Ammon's horn (tissue), 1 donor: ENCODE results near the gene GATB.

Experiments
- DNase-seq: peaks from one replicate; pipeline ENCODE4 v3.0.0-alpha.2; 2016; ENCODE audit warnings: low spot score

GATB gene

DNA sequence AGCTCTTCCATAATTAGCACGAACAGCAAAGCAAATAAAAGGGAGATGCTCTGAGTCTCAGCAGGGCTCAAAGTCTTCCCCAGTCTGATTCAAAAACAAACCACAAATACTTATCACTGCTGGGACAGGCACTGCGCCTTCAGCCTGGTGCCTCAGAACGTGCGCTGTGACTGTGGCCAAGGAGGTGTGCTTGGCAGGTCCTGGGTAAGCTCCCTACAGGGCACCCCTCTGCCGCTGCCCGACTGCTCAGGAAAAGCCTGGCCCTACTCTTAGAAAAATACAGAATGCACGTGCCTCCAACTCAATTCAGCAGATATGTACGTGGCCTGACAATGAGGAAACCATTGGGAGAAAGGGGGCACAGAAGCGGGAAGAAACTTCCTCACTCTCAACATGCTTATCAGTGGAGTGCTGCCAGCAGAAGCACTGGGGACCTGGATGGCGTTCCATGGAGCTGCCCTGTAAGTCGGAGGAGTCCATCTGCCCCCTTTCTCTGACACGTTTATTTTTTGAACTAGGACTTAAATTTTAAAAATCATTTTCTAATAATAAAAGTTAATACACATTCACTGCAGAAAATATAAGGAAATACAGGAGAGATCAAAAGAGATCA, 86.8 kb downstream of the GATB start:
- DNase-seq: no peak

DNA sequence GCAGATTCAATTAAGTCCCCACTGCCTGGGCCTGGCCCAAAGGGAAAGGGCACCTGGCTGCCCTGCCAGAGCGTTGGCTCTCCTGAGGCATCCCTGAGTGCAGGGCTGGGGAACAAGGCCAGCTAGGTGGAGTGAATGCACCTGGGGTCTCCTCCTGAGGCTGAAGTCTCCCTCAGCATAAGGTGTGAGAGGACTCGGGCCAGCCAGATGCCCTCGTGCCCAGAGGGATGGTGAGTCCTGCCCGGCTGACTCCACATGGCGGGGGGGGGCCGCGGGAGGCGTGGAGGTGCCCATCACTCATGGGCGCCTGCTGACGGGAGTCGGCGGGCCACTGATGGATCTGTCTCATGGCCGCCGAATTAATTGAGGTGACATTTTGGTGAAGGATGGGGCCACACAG, 87.8 kb downstream of the GATB start:
- no peak for DNase-seq

DNA sequence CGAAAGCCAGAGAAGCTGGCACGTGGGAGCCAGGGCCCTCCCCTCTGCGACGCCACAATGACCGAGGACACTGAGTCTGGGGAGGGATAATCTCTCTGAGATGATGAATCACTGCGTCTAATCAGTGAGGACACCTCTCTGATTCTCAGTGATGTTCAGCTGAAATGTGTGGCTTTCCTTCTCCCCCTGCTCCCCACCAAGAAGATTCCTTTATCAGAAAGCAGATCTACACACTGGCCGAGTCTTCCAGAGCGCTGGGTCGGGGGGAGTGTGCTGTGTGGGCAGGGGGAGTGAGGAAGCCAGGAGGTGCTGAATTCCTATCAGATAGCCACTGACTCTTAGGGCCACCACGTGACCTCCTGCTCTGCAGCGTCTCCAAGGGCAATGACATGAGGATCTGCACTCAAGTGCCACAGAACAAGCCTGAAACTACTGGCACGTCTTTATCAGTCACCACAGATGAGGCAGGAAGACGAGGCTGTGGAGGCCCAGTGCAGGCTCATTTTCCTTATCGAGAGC, 89.2 kb downstream of the GATB start:
- no peak for DNase-seq

DNA sequence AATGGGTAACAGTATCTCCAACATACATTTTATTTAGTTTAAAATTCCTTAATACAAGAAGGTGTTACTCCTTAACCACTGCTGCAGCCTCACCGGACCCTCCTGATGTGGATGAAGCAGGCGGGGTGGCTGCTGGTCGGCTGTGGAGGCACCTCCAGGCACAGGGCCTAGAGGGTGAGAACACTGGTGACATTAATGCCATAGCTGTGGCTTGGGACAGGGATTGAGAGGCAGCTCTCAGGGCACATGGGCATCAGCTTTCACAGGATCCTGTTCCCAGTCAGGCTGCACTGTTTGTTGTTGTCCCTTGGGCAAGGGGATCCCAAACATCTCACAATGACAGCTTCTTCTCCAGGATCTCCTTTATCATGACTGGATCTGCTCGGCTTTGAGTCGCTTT, 90.0 kb downstream of the GATB start:
- DNase-seq: no peak

DNA sequence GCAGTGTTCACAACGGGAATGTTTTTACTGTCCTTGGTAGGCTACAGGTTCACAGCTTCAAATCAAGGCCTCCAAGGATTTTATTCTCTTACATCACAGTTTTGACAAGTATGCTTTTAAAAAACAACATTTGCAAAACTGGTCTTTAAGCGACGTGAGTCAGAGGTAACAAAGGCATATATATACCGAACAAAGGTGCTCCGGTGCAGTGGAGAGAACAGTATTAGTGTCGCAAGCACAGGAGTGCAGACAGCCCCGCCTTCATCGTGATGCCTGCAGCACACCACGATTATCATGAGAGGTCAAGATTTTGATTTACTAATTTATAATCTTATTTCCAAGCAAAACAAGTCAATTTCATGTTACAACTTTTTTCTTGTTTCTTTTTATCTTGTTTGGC, 90.8 kb downstream of the GATB start:
- DNase-seq: no peak

DNA sequence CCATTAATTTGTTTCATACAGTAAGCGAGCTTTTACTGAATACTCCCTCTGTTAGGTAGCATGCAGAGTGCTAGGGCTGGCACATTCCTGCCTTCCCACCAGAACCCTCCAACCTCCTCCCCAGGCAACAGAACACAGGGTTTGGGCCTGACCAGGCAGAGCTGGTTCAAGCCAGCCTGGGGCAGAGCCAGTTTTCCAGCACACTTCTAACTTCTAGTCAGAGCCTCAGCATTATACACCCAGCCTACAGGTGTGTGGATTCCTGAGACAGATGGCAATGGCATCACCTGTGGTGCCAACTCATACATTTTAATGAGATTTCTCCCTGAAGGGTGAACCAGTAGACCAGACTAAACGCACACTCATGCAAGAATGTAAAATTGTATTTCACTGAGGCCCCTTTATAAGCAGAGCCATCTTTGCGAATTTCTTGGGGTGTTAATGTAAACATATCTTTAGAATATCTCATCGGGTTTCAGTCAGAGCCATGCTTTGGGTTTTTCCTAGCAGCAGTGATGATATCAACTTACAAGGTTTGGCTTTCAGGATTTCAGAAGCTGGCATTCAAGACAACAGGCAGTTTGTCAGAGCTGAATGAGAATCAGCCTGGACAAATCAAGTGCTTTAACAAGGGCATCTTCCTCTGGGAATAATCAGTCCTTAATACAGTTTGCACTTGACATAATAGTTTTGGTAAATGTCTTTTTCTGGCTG, 92.0 kb downstream of the GATB start:
- DNase-seq: no peak

DNA sequence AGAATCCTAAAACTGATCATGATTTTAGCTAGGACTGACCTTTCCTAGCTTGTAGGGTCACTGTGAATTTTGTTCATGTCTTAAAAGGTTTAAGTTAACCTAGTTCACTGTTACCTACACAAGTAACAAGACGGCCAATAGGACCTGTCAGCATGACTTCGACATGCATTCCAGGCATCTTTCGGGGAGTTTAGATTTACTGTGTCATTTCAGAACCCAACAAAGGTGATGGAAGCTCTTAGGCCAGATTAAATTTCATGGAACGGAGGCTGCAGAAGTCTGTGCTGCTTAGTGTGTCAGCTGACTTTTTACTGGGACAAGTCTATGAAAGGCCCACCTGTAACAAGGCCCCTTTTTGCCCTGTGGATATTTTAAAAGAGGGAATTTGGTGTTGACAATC, 93.1 kb downstream of the GATB start:
- no peak for DNase-seq

DNA sequence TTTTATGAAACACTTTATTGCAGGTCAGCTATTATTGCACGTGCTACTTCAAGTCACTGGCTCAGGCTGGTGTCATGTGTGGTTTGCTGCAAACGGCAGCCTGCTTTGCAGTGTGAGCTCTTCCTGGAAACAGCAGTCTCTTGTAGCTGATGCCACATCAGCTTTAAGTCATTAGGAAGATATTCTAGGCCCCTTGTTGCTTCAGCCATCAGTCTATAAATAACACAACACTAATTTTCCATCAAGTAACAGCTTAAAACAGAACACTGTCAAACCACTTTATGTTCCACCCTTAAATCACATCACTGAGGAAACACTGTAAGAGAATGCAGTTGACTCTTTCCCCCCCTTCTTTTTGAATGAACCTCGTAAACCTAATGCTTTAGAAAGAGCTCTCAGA, 93.8 kb downstream of the GATB start:
- no peak for DNase-seq

DNA sequence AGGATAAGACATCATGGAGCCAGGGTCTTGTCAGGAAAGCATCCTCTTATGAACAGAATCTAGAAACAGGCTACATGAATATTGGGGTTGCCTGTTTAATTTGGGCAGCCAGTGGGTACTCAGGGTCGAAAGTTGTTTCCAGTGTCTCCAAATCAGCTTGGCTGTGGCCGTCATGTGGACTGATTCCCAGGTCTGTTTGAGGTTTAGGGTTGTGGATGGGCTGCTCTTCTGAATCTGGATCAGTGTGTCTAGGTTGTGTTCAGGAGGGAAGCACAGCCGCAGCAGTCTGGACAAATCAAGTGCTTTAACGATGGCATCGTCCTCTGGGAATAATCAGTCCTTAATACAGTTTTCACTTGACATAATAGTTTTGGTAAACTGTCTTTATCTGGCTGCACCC, 94.3 kb downstream of the GATB start:
- DNase-seq: no peak

DNA sequence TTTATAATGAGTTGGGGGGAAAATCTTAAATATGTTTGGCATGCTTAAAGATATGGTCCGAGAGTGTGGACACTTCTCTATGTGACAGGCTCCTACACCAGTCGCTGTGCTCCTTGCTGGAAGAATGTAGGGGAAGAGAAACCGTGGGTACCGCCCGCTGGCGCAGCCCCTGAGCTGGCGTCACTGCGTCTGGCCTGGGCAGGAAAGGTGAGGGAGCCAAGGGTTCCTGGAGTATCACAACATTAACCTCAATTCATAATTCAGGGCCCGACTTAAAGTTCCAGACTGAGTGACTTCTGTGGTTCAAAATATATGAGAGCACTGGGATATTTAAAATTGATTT, 95.1 kb downstream of the GATB start:
- no peak for DNase-seq

DNA sequence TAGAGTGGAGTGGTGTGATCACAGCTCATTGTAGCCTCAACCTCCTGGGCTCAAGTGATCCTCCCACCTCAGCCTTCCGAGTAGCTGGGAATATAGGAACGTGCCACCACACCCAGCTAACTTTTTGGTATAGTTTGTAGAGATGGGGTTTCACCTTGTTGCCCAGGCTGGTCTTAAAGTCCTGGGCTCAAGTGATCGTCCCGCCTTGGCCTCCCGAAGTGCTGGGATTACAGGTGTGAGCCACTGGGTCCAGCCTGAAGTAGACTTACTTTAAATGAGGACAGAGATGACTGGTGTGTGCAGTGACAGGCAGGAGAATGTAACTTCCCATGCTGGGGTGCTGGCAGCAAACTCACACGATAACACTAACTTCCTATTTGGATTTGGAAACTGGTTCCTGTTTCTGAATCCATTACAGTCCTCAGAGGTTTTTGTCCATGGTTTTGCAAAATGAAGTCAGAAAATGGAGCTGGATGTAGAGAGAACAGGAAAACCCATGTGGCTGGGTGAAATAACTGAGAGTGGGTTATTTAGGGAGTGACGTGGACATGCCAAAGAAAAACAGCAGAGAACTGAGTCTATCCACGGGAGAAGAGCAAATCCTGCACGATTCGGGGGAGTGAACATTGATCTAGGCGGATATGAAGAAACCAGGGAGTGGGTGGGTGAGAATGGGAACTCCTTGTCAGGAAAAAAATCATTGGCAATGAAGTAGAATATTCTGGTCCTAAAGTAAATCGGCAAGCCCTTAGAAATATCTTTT, 95.6 kb downstream of the GATB start:
- DNase-seq: no peak

DNA sequence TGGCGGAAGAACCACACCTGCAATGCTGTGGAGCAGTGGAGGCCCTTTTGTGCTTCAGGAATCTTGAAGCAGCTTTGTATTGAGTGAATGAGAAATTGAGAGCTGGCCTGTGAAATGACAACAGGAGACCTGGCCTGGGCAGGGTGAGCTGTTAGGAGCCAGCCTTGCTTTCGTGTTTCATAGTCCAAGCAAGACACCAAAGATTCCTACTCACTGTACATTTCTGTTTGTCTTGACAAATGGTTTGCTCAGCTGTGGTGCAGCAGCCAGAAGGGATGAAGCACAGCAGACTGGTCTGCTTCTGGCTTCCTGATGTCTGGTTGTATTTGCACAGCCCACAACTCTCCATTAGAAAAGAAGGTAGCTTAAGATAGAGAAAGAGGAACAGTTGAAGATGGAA, 96.5 kb downstream of the GATB start:
- DNase-seq: no peak

DNA sequence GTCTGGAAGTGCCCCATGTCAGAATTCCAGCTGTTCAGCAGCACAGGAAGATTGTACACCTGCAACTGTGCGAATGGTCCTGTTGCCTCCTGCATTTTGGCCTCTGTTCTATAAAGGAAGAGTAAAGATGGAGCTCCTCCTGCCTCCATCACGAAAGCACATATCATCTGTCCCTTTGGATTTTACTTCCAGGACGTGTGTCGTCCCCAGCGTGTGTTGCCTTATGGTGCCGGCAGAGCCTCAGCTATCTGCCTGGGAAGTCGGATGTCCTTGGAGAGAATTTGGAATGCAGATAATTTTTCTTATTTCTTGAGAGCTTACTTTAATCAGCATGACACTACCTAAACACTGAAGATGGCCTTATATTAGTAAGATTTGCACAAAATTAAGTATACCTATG, 97.7 kb downstream of the GATB start:
- no peak for DNase-seq

DNA sequence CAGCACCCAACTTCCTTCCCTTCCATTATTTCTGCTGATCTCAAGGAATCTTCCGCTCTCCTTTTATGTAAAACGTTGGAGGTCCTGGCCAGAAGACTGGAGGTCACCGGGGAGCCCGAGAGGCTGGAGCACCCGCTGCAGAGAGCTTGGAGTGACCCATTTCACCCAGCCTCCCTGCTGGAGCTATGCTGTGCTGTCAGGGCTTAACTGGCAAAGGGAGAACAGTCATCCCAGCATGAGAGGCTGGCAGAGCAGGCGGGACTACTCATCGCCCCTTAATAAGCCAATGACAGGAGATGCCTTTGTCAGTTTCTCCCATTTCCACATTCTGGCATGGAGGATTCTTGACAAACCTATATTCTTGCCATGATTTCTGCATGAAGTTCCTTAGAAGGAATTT, 98.9 kb downstream of the GATB start:
- DNase-seq: no peak

DNA sequence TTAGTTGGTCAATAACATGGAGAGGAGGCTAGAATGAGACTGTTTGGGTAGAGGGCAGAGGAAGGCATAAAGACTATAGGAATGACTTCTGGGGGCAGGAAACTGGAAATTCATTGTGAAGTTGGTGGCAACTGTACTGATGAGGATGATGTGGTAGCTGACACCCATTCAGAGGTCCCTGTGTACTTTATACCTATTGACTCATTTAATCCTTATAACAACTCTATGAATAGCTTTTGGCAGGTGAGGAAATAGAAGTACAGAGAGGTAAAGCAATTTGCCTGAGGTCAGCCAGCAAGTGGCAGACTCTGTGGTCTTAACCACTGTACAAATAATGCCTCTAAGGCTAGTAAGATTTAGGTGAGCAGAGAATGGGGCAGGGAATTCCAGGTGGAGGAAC, 100.1 kb downstream of the GATB start:
- DNase-seq: no peak

DNA sequence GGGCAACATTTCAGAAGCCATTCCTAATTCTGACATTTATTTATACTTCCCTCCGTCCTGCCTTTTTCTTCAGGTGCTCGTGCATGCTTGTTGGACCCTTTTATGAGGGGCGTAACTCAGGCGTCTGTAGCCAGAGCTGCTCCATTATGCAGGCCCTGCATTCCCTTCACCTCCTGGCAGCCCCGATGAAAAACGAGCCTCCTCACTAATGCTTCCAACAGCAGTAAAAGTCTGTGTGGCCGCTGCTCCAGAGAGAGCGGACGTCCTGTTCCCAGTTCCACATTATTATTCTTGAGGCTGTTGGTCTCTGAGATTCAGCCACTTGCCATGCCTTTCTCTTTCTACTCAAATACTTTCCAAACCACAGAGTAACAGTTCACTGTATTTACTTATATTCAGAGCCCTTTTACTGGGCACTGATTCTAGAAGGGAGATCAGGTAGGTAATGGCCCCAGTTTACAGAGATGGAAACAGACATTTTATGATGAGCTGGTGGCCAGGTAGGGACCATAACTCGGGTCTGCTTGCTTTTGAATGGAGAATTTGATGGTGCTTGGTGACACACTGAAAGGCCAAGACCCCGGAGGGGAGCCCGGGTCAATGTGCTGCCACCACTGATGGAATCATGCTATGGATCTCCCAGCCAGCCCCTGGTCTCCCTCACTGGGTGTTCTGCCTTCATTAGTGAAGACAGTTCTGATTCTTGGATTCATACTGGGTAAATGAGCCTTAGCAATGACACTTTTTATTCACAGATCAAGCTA, 101.0 kb downstream of the GATB start:
- peak; percentile 39 for DNase-seq

DNA sequence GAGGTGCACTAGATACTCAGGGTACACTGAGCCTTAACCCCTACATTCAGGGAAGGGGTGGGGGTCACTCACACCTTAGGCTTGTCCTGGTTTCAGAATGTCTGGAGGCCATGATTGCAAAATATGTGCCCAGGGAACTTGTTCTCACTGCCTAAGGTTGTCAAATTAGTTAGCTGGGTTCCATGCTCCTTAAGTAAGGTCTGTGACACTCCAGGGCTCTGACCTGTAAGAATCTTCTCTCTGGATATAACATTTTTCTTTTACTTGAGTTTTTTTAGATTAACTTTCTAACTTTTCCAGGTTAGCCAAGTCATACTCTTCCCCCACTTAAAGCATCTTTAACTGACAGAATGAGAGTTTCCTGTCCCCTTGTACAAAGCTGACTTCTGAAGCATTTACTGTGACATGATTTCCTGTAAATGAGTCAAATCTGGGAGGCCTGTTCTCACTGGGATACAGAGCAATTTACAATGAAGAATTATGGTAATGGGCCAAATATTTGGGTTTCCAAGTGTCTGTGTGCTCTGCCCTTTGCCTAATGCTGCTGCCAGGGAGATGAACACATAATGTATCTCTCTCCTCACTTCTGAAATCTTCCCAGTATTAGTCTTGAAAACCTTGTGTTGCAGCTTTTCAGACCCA, 101.7 kb downstream of the GATB start:
- no peak for DNase-seq

DNA sequence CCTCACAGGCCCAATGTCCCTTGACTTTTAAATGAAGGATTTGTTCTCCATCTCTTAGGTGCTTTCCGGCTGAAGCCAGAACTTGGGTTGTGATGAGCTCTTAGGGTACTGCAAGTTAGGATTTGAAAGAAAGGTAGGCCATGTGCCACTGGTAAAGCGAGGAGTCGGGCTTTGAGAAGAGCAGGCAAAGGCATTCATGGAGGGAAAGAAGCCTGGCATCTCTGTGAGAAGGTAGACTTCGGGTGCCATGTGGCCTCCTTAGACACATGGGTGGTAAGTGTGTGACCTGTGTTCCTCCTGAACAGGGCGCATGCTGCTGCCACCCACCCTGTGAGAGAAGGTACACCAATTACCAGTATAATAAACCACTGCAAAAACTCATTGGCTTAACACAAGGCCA, 102.9 kb downstream of the GATB start:
- DNase-seq: no peak

DNA sequence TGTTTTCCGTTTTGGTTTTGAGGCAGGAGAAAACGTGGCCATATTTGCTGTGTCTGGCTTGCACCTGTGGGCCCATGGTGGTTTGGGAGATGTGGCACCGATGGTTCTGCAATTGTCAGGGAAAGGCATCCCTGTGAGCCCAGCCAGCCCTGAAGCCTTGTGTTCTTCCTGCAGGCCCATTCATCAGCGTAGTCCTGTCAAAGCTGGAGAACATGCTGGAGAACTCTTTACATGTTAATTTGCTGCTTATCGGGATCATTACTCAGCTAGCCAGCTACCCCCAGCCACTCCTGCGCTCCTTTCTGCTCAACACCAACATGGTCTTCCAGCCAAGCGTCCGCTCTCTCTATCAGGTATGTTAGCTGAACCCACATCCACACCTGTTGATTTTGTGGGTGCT, 104.7 kb downstream of the GATB start:
- DNase-seq: no peak

DNA sequence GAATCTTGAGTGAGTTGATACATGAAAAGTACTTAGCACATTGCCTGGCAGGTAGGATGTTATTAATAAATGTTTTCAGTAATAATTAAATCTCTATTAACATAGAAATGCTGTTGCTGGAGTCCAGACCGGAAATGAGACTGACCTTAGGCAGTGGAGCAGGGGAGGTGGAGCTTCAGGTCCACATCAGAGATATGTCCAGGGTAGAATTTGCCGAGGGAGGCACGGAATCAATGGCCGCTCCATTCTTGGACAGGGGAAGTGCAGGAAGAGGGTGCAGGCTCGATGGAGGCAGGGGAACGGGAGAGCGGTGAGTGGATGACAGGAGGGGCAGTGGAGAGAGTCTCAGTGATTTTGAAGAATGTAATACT, 107.3 kb downstream of the GATB start:
- no peak for DNase-seq

DNA sequence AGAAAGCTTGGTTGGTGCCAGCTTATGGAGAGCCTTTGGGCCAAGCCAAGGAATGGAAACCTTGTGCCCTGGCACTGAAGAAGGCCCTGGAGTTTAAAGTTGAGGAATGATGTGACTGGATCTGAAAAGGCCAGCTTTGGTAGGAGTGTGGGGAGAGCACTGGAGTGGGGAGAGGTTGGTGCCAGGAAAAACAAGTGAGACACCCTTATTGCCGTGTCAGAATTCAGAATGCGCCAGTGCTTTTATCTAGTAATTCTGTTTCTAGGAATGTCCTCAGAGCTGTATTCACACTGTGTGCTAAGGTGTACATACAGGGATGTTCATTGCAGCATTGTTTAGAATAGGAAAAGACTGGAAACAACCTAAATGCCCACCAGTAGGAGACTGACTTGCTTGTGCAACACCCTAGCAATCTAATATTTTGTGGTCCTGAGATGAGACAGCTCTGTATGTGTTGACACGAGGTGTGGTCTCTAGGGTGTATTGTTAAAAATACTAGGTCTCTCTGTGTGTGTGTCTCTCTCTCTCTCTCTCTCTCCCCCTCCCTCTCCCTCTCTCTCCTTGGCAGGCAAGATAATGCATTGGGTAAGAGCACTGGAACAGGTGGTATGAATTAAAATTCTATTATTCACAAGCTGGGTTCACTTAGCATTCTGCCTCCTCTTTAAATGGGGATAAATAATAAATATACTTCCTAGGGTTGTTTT, 107.8 kb downstream of the GATB start:
- no peak for DNase-seq

DNA sequence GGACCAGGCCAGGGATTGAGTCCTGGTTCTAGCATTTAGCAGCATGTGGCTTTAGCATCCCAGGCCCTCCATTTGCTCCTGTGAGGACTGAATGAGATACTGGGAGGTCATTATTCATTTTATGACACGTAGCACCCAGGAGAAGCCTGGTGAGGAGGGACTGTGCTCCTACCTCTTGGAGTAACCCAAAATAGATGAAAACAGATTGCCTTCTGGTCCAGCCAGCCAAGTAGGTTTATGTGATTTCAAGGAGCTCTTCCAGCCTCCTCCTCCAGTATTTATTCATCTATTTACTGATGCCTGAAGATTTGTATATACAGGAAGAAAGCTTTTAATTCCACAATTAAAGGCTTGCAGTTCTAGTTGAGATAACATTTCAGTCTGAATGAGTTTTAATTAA, 109.3 kb downstream of the GATB start:
- DNase-seq: no peak
